Cerebellar nuclear complex (tissue), 1 donor: ENCODE measurements around the gene ST7.
"Not testable (repeated sequence)": the region's sequence is repeated elsewhere in the genome, so short reads cannot be mapped to it uniquely, and the experiment has no call there.

Experiments
- DNase-seq, 2 experiments: peaks; one replicate each; lab custom pipeline; 2025; lab: John Stamatoyannopoulos, UW

The ST7 gene

GRCh38 chr7:117030793-117031192 is 77.5 kb downstream of the ST7 start:
- not testable (repeated sequence) for DNase-seq

- no peak for DNase-seq
Observed at GRCh38 chr7:117032810-117033209, 79.5 kb downstream of the ST7 start.

GRCh38 chr7:117034851-117035464 is 81.7 kb downstream of the ST7 start:
- no peak for DNase-seq

GRCh38 chr7:117035465-117035862 is 82.2 kb downstream of the ST7 start:
- no peak for DNase-seq

- DNase-seq, result peak in 1 of 2 experiments; percentile 9
Observed at GRCh38 chr7:117036053-117036669, 82.9 kb downstream of the ST7 start.

- peak; percentile 13 to 38 for DNase-seq
Observed at GRCh38 chr7:117036836-117037235, 83.5 kb downstream of the ST7 start.

GRCh38 chr7:117038408-117038807 is 85.1 kb downstream of the ST7 start:
- DNase-seq, result no peak

- no peak for DNase-seq
Observed at GRCh38 chr7:117041007-117041406, 87.7 kb downstream of the ST7 start.

- DNase-seq, result no peak
Observed at GRCh38 chr7:117041822-117042221, 88.5 kb downstream of the ST7 start.

GRCh38 chr7:117043108-117043825 is 90.0 kb downstream of the ST7 start:
- DNase-seq, result no peak

GRCh38 chr7:117044664-117045063 is 91.4 kb downstream of the ST7 start:
- DNase-seq, result no peak

- DNase-seq, result peak in 1 of 2 experiments; percentile 19
Observed at GRCh38 chr7:117045927-117046710, 92.8 kb downstream of the ST7 start.

- DNase-seq, result no peak
Observed at GRCh38 chr7:117047496-117047895, 94.2 kb downstream of the ST7 start.

GRCh38 chr7:117048114-117048866 is 95.0 kb downstream of the ST7 start:
- no peak for DNase-seq

- DNase-seq, result no peak
Observed at GRCh38 chr7:117048882-117049281, 95.6 kb downstream of the ST7 start.

- DNase-seq, result no peak
Observed at GRCh38 chr7:117051808-117052207, 98.5 kb downstream of the ST7 start.

GRCh38 chr7:117053432-117053831 is 100.1 kb downstream of the ST7 start:
- no peak for DNase-seq

GRCh38 chr7:117061751-117062150 is 108.5 kb downstream of the ST7 start:
- DNase-seq, result no peak

- DNase-seq, result no peak
Observed at GRCh38 chr7:117062300-117062699, 109.0 kb downstream of the ST7 start.

- no peak for DNase-seq
Observed at GRCh38 chr7:117064688-117065087, 111.4 kb downstream of the ST7 start.

- DNase-seq, result no peak
Observed at GRCh38 chr7:117065571-117066150, 112.4 kb downstream of the ST7 start.
